Activated T-cell treated with anti-CD3 and anti-CD28 coated beads, Interleukin-2, amount 50 U/mL, for 72 hours (primary cell): ENCODE measurements around the gene ARPP21. TPM values are rescaled to one million over a fixed set of nuclear protein-coding genes. Genes with fewer than 3 reads are reported as not detected.

Experiments used
- ATAC-seq, 2 donors: fragments of 150-1000 bp; cut with Tn5 transposase; replicated peaks in 1 of 2; 2 replicates each; pipeline ENCODE4 v1.10.0; 2021; ENCODE audit warnings: moderate library complexity in 2 of 2, mild to moderate bottlenecking in 1 of 2
- DNase-seq, 2 donors: peaks; one replicate each; pipeline ENCODE4 v3.0.0; 2021 to 2022; ENCODE audit warnings: mixed read lengths in 1 of 2
- H3K27ac Mint-ChIP-seq: one replicate; pipeline ENCODE4 v1.8.0; 2022; ENCODE audit warnings: mild to moderate bottlenecking, moderate library complexity, mixed read lengths
- H3K27me3 Mint-ChIP-seq: one replicate; pipeline ENCODE4 v1.8.0; 2022; ENCODE audit warnings: low read depth, mixed read lengths
- H3K36me3 Mint-ChIP-seq, 2 donors: one replicate each; pipeline ENCODE4 v1.8.0; 2022; ENCODE audit warnings: mixed read lengths in 2 of 2, mild to moderate bottlenecking in 1 of 2; ENCODE audit not compliant: insufficient read depth in 2 of 2
- H3K4me1 Mint-ChIP-seq: one replicate; pipeline ENCODE4 v1.8.0; 2022; ENCODE audit warnings: low read depth, mixed read lengths
- H3K4me3 Mint-ChIP-seq, 2 donors: one replicate each; pipeline ENCODE4 v1.8.0; 2022; ENCODE audit warnings: mild to moderate bottlenecking in 2 of 2, mixed read lengths in 2 of 2, moderate library complexity in 2 of 2
- H3K9me3 Mint-ChIP-seq, 2 donors: one replicate each; pipeline ENCODE4 v1.8.0; 2022; ENCODE audit warnings: mixed read lengths in 2 of 2
- total RNA-seq, 2 donors: library from RNA; stranded (reverse); gene quantifications; one replicate each; pipeline ENCODE4 v1.2.3, GENCODE V29; 2022

Gene ARPP21
- total RNA-seq, 2 donors from 2014 or later, result not detected

DNA sequence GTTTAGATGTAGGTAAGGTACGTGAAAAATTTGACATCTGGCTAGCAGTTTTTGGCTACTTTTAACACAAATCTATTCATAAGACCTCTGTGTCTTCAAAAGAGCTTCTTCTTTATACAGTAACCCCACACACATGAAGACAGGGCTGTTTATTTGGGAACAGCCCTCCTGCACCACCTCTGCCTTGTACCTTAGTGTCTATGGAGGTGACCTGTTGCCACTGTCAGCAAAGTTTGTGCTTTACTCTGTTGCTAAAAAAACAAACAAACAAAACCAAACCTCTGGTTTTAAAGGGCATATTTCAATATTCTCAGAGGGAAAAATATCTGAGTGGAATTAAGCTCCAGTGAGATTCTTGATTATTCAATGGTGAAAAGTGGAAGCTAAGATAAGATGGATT is 122.0 kb downstream of the ARPP21 start:
- Mint-ChIP-seq H3K27ac (no peak overlapping the region), H3K9me3 (no peaks in the 10 kb centered on the region), H3K4me3 (no peak overlapping the region), H3K27me3 (no peaks in the 10 kb centered on the region), H3K4me1 (no peaks in the 10 kb centered on the region), H3K36me3 (no peaks in the 10 kb centered on the region)
- ATAC-seq (no peak), DNase-seq (no peak)

DNA sequence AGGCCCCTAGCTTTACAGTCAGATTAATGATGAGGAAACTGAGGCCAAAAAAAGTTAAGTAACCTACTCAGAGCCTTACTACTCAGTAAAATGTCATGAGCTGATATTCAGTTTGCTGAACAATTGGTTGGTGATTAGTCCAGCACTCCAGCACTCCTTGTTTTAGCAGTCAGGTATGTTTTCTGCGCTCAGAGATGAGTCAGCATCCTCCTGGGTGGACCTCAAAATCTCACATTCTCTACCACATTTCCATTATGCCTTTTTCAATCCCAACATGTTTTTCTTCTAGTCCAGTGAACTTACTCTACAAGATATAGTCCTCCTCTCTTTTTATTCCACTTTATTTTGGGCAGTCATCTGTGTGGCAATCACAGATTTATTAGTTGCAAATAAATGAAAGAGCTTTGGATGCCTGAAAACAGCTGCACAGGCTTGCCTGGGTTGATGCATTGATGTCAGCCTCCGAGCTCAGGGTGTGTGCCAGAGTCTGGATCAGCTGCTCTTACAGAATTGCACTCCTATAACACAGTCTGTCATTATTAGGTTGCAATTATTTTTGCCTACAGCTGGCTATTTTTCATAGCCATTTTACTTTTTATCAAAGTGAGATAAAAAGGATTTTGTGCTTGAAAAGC is 133.2 kb downstream of the ARPP21 start:
- Mint-ChIP-seq H3K9me3 (no peaks in the 10 kb centered on the region), H3K4me3 (no peak overlapping the region), H3K36me3 (no peaks in the 10 kb centered on the region), H3K27me3 (no peaks in the 10 kb centered on the region), H3K4me1 (no peaks in the 10 kb centered on the region), H3K27ac (no peak overlapping the region)
- no peak for DNase-seq
- ATAC-seq, result no peak

DNA sequence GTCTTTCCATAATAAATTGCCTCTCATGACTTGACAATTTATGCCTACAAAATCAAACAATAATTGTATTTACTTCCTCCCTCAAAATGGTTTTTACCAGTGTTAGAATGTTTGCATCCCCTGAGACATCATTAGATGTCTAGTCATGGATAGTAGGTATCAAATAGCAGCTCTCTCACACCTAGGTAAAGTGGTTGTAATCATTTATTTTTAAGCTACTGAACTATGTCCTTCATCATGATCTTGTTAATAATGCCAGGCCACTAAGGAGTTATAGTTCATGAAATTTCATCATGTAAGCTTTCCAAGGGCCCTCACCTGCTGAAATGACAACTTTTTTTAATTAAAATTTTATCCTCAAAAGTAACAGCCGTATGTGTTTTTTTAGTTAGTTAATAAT is 134.1 kb downstream of the ARPP21 start:
- no peaks in the 10 kb centered on the region for H3K36me3 Mint-ChIP-seq
- no peak overlapping the region for H3K27ac Mint-ChIP-seq
- H3K4me1 Mint-ChIP-seq, result no peaks in the 10 kb centered on the region
- ATAC-seq, result no peak
- no peak for DNase-seq
- no peak overlapping the region for H3K4me3 Mint-ChIP-seq
- no peaks in the 10 kb centered on the region for H3K9me3 Mint-ChIP-seq
- H3K27me3 Mint-ChIP-seq, result no peaks in the 10 kb centered on the region

DNA sequence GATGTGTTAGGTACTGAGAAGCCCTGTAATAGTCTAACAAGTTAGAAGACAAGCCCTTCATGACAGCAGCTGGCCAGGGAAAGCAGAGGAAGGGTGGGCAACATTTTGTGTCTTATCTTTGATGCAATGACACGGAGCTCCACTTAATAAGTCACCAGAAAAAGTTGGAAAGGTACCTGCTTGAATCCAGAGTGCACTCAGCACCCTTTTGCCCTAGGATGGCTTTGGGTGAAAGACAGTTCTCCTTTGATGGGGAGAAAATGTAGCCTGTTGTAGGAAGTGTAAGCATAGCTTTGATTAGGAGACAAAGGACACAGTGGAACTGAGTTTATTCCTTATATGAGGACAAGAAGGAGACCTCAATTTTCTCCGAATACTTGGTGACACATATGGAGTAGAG is 137.0 kb downstream of the ARPP21 start:
- Mint-ChIP-seq H3K9me3 (no peaks in the 10 kb centered on the region), H3K36me3 (no peaks in the 10 kb centered on the region), H3K4me1 (no peaks in the 10 kb centered on the region), H3K27ac (no peak overlapping the region), H3K27me3 (no peaks in the 10 kb centered on the region), H3K4me3 (no peak overlapping the region)
- ATAC-seq (no peak), DNase-seq (no peak)

DNA sequence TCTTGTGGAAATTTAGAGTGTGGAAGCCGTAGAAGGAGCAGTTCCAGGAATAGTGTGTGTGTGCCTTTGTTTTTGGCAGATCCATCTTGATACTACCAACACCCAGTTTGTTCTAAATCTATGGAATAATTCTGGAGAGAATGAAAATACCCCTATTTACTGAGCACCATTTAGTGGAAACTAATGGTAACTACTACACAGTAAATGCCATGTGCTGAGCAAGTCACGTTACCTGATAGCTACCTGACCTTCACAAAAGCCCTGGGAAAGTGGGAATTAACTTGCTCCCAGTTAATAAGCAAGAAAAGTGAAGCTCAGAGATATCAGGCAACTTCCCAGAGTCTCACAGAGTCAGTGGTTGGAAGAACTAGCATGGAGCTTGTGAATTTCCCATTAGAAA is 137.7 kb downstream of the ARPP21 start:
- H3K36me3 Mint-ChIP-seq, result no peaks in the 10 kb centered on the region
- no peaks in the 10 kb centered on the region for H3K4me1 Mint-ChIP-seq
- ATAC-seq, result no peak
- no peak overlapping the region for H3K4me3 Mint-ChIP-seq
- H3K27me3 Mint-ChIP-seq, result no peaks in the 10 kb centered on the region
- no peaks in the 10 kb centered on the region for H3K9me3 Mint-ChIP-seq
- DNase-seq, result no peak
- H3K27ac Mint-ChIP-seq, result no peak overlapping the region

DNA sequence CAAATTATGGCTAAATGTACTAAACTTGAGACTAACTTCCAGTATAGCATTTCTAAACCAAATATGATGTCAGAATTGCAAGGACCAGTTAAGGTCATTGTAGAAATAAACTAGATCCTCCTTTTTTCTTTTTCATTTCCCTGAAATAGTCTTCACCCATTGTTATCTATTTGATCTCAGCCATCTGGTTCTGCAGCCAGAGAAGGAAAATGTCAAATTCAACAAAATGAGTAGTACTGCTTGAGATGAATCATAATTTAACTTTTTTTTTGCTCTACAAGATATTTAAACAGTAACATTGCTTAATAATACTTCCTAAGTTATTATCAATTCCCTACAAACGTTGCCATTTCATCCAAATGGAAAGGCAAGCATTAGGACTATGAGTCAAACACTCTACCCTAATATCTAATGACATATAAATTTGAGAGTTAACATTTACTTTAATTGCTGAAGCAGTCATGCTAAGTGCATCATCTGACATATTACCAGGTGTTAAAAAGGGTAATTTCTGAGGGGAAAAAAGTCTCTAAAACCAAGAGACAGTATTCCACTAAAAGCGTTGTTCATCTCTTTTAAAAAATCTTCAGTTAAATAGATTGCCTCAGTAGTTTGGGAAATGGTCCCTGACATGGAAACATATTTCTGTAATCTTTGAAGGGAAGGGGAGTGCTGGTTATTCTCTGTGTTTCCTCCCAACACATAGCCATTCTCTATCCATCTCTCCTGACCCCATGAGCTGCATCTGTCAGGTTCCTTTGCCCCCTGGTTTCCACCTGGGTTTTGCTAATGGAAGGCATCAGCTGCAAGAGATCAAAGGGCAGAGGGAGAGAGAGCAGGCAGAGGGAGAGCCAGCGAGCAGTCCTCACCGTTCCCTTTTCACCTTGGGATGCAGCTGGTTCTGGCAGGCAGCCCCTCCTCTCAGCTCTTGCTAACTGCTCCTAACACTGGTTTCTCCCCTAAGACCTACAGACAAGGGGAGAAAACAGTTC is 138.5 kb downstream of the ARPP21 start:
- H3K27me3 Mint-ChIP-seq, result no peaks in the 10 kb centered on the region
- no peaks in the 10 kb centered on the region for H3K9me3 Mint-ChIP-seq
- no peaks in the 10 kb centered on the region for H3K36me3 Mint-ChIP-seq
- ATAC-seq, result no peak
- no peak overlapping the region for H3K27ac Mint-ChIP-seq
- no peak for DNase-seq
- no peaks in the 10 kb centered on the region for H3K4me1 Mint-ChIP-seq
- no peak overlapping the region for H3K4me3 Mint-ChIP-seq

DNA sequence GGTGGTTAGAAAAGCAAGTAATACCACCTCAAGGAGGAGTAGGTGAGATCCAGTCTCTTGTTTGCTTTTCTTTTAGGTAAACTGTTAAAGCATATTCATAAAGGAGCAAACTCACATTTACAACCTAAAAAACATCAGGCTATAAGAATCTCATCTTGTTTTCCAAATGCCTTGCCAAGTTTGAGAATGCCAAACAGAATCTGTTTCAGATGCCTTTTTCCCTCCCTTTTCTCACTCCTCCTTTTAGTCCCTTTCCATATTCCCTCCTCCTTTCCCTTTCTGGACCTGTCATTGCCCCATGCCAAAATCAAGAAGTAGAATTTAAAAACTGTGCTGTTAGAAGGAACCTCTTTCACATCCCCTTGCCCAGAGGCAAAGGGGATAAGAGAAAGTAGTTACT is 140.3 kb downstream of the ARPP21 start:
- Mint-ChIP-seq H3K27ac (no peak overlapping the region), H3K27me3 (no peaks in the 10 kb centered on the region), H3K4me3 (no peak overlapping the region), H3K4me1 (no peaks in the 10 kb centered on the region), H3K36me3 (no peaks in the 10 kb centered on the region), H3K9me3 (no peaks in the 10 kb centered on the region)
- no peak for DNase-seq
- ATAC-seq, result no peak

DNA sequence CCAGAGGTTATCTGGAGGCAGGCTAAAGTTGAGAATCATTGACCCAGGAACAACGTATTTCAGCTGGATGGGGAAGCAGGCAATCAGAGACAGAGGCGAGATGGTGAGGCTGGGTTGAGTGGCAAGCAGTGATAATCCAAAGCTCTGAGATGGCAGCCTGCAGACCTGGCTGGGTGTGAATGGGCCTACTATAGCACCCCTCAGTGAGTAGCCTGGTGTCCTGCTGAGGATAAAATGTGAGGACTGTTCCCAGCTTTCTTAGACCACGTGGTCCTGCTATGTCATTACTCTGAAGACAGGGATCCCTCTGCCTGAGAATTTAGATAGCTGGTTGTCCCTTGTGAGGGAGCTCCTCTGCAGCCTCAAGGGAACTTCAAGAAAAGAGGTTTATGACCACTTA is 141.5 kb downstream of the ARPP21 start:
- Mint-ChIP-seq H3K27me3 (no peaks in the 10 kb centered on the region), H3K27ac (no peak overlapping the region), H3K36me3 (no peaks in the 10 kb centered on the region), H3K4me1 (no peaks in the 10 kb centered on the region), H3K4me3 (no peak overlapping the region), H3K9me3 (no peaks in the 10 kb centered on the region)
- DNase-seq (no peak), ATAC-seq (no peak)

DNA sequence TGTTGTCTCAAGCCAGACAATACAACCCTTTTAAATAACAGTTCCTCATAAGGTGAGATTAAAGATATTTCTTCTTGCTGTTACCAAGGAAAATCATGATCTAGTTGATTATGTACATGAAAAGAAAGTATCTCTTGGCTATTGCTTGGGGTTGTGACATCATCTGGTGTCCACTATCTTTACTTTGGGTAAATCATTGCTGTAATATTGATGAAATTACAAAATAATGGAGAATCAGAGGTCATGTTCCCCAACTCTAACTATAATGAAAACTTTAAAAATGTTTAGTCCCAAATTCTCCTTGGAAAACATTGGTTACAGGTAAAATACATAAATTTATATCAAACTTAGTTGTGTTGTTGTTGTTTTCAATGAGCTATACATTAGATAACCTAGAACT is 142.2 kb downstream of the ARPP21 start:
- DNase-seq, result no peak
- H3K4me3 Mint-ChIP-seq, result no peak overlapping the region
- ATAC-seq, result no peak
- H3K27me3 Mint-ChIP-seq, result no peaks in the 10 kb centered on the region
- no peak overlapping the region for H3K27ac Mint-ChIP-seq
- no peaks in the 10 kb centered on the region for H3K36me3 Mint-ChIP-seq
- H3K9me3 Mint-ChIP-seq, result no peaks in the 10 kb centered on the region
- H3K4me1 Mint-ChIP-seq, result no peaks in the 10 kb centered on the region

DNA sequence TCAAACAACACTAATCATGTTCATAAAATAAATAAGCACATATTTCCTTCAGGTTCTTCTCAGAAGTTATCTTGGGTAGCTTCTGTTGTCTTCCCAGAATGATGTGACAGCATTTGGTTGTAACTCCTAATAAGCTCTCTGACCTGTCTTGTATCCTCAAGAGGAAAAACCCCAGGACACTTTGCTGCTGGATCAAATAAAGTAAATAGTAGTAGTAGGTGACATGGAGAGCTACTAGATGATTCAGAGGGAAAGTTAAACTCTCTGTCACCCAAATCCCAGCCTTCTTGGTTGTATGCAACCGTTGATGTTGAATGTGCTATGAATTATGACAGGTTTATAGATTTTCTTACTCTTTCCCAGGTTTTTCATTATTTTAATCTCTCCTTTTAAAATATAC is 143.0 kb downstream of the ARPP21 start:
- no peak for ATAC-seq
- no peak overlapping the region for H3K27ac Mint-ChIP-seq

DNA sequence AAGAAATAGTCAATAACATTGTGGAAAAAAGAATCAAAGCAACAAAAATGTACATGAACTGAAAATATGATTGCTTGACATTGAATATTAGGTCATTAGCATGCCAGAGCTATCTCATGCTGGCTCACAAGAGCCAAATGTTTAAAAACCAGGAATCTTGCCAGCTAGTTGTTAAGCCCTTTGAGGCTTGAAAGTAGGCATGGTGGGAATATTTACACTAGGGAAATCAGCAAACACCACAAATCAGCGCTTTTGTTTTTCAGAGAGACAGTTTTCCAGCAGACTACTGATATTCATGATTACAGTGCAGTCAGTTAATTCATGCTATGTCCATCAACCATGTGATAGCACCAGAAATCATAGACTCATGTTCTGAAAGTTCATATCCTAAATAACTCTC is 144.8 kb downstream of the ARPP21 start:
- Mint-ChIP-seq H3K27ac (no peak overlapping the region), H3K4me1 (no peaks in the 10 kb centered on the region)
- DNase-seq, result no peak

More for the DNA sequence above, 143.0 kb downstream of the ARPP21 start:
- Mint-ChIP-seq H3K4me3 (no peak overlapping the region), H3K4me1 (no peaks in the 10 kb centered on the region), H3K9me3 (no peaks in the 10 kb centered on the region), H3K27me3 (no peaks in the 10 kb centered on the region), H3K36me3 (no peaks in the 10 kb centered on the region)
- no peak for DNase-seq

DNA sequence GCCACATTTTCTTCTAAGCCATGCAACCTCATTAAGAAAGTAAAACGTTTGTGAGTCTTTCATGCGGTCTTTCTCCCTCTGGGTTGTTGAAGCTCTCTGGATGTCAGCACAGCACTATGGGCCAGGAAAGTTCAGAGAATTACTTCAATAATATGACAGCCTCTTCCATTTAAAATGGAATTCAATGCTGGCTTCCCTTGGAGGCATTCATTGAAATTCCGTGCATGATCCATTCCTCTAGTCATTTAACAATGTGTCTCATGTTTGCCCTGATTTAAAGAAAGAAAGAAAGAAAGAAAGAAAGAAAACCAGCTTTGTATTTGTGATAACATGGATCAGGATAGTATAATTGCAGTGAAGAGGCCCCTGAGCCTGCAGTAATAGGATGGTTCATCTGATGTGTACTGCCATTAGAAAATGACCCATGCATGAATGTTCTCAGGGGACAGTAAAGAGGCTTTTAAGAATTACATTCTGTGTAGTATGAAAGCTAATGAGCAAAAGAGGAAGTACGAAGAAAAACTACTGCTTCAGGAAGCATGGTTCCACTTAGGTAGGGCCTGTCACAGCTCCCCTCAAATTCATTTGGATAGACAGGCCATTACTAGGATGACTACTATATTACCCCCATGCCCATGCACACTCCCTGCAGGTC is 146.0 kb downstream of the ARPP21 start:
- no peaks in the 10 kb centered on the region for H3K4me1 Mint-ChIP-seq
- DNase-seq (no peak), ATAC-seq (no peak)
- no peaks in the 10 kb centered on the region for H3K27me3 Mint-ChIP-seq
- H3K9me3 Mint-ChIP-seq, result no peaks in the 10 kb centered on the region
- H3K4me3 Mint-ChIP-seq, result no peak overlapping the region
- no peaks in the 10 kb centered on the region for H3K36me3 Mint-ChIP-seq
- no peak overlapping the region for H3K27ac Mint-ChIP-seq

More for the DNA sequence above, 144.8 kb downstream of the ARPP21 start:
- no peaks in the 10 kb centered on the region for H3K27me3 Mint-ChIP-seq
- no peaks in the 10 kb centered on the region for H3K9me3 Mint-ChIP-seq
- no peaks in the 10 kb centered on the region for H3K36me3 Mint-ChIP-seq
- H3K4me3 Mint-ChIP-seq, result no peak overlapping the region
- no peak for ATAC-seq

DNA sequence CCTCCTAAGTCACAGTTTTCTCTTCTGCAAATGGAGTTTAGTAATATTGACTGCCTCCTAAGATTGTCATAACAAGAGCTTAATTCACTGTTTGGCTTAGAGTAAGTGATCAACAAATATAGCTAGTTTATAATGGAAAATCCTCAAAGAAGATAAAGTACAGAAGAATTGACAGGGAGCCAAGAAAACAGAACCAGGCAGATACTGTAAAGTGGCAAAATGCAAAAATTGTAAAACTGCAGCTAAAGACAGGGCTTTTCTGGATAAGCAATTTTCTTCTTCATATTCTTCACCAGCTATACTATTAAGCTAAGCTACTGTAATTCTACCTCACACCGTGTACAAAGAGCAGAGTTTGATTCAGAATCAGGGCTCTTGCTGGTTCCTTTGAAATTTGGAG is 148.6 kb downstream of the ARPP21 start:
- DNase-seq, result no peak
- Mint-ChIP-seq H3K4me1 (no peaks in the 10 kb centered on the region), H3K4me3 (no peak overlapping the region), H3K36me3 (no peaks in the 10 kb centered on the region), H3K27ac (no peak overlapping the region), H3K9me3 (no peaks in the 10 kb centered on the region), H3K27me3 (no peaks in the 10 kb centered on the region)
- no peak for ATAC-seq
